HCT116 (cell line): ENCODE measurements around the gene DRAXIN. TPM values are rescaled to one million over a fixed set of nuclear protein-coding genes. Genes with fewer than 3 reads are reported as not detected.
A peak's percentile ranks its signal among the peaks of the same experiment; 100 is the strongest.

ENCODE experiments used
- ATAC-seq: fragments of 200-7000 bp; cut with Tn5 transposase; 2 replicates; pipeline ENCODE4 v1.9.1; 2020; ENCODE audit warnings: mild to moderate bottlenecking, moderate library complexity
- BruUV-seq: library from RNA; stranded (reverse); fragments of 400-500 nt; replicated peaks from 2 replicates; lab custom pipeline; 2021; lab: Mats Ljungman, UMichigan
- CTCF ChIA-PET: fragments of 300-600 bp; sonication (Branson Sonifier 250); formaldehyde crosslinking; loops from one replicate; lab custom pipeline; 2021; ENCODE audit warnings: antibody characterized with exemption; lab: Charles Lee
- POLR2A ChIA-PET: fragments of 300-600, 350-600 bp; sonication (Branson Sonifier 250); formaldehyde crosslinking; loops from one replicate; lab custom pipeline; 2021; ENCODE audit warnings: antibody characterized with exemption; lab: Charles Lee
- RAD21 ChIA-PET, 2 experiments: fragments of 300-600 bp; sonication (Branson Sonifier 250); formaldehyde crosslinking; loops; one replicate each; lab custom pipeline; 2023; ENCODE audit warnings: low total read pairs in 2 of 2; ENCODE audit not compliant: uncharacterized antibody in 2 of 2, unreplicated experiment in 2 of 2, low non-redundant PET in 1 of 2; lab: Charles Lee
- DNase-seq: peaks from one replicate; pipeline ENCODE4 v3.0.0-alpha.2; 2010; ENCODE audit warnings: low read depth, low spot score
- H2AFZ ChIP-seq: fragments of 200-600 bp; shearing (Covaris generic), sonication (generic); 2 replicates; pipeline ENCODE4 v1.6.1; 2017; ENCODE audit warnings: low read depth, mixed run types, mixed read lengths, antibody characterized with exemption, low read length; ENCODE audit not compliant: poor library complexity, severe bottlenecking
- H3K27ac ChIP-seq: 2 replicates; pipeline ENCODE4 v1.5.1; 2012; ENCODE audit warnings: low read depth, low read length
- H3K27me3 ChIP-seq: fragments of 200-600 bp; sonication (generic); 2 replicates; pipeline ENCODE4 v1.6.1; 2016; ENCODE audit warnings: mixed run types, low read length, mixed read lengths; ENCODE audit not compliant: insufficient read depth
- H3K36me3 ChIP-seq, 2 experiments: fragments of 200-500 bp in 1 of 2; fragments of 200-600 bp in 1 of 2; sonication (Bioruptor generic) in 1 of 2; sonication (generic) in 1 of 2; 2 replicates each; pipeline versions ENCODE4 v1.5.1 to v1.6.1; 2014 to 2016; ENCODE audit warnings: low read length in 2 of 2, inconsistent platforms in 1 of 2, mixed read lengths in 1 of 2, mixed run types in 1 of 2; ENCODE audit not compliant: insufficient read depth in 2 of 2, control insufficient read depth in 1 of 2
- H3K4me1 ChIP-seq, 2 experiments: fragments of 200-600 bp in 1 of 2; sonication (generic) in 1 of 2; 2 replicates each; pipeline versions ENCODE4 v1.5.1 to v1.6.1; 2012 to 2017; ENCODE audit warnings: low read length in 2 of 2, inconsistent platforms in 1 of 2, mild to moderate bottlenecking in 1 of 2, mixed read lengths in 1 of 2, mixed run types in 1 of 2, moderate library complexity in 1 of 2; ENCODE audit not compliant: insufficient read depth in 2 of 2, control insufficient read depth in 1 of 2
- H3K4me2 ChIP-seq: fragments of 200-600 bp; sonication (generic); 2 replicates; pipeline ENCODE4 v1.6.1; 2017; ENCODE audit warnings: mixed run types, low read length, mixed read lengths
- H3K4me3 ChIP-seq, 2 experiments: fragments of 200-600 bp in 1 of 2; sonication (generic) in 1 of 2; replicated peaks in 1 of 2; 2 replicates each; pipeline ENCODE4 v1.5.1; 2011 to 2016; ENCODE audit warnings: low read length in 2 of 2, control low read depth in 1 of 2, low read depth in 1 of 2, mild to moderate bottlenecking in 1 of 2, mixed read lengths in 1 of 2, mixed run types in 1 of 2
- H3K79me2 ChIP-seq: fragments of 200-600 bp; sonication (generic); 2 replicates; pipeline ENCODE4 v1.6.1; 2017; ENCODE audit warnings: mild to moderate bottlenecking, mixed run types, low read length, moderate library complexity, mixed read lengths; ENCODE audit not compliant: insufficient read depth
- H3K9ac ChIP-seq: fragments of 200-600 bp; sonication (generic); 2 replicates; pipeline ENCODE4 v1.6.1; 2016; ENCODE audit warnings: low read length, mixed read lengths
- H3K9me2 ChIP-seq: fragments of 200-600 bp; sonication (generic), shearing (Covaris generic); 2 replicates; pipeline ENCODE4 v1.6.1; 2017; ENCODE audit warnings: mixed run types, mild to moderate bottlenecking, moderate library complexity; ENCODE audit not compliant: insufficient read depth
- H3K9me3 ChIP-seq, 2 experiments: fragments of 200-500 bp in 1 of 2; fragments of 200-600 bp in 1 of 2; sonication (Bioruptor generic) in 1 of 2; sonication (generic) in 1 of 2; 2 replicates each; pipeline ENCODE4 v1.6.1; 2014 to 2017; ENCODE audit warnings: low read length in 2 of 2, mixed read lengths in 2 of 2, inconsistent platforms in 1 of 2, low read depth in 1 of 2, mild to moderate bottlenecking in 1 of 2, mixed run types in 1 of 2, moderate library complexity in 1 of 2; ENCODE audit not compliant: control insufficient read depth in 1 of 2, insufficient read depth in 1 of 2
- H4K20me1 ChIP-seq: fragments of 200-600 bp; sonication (generic), shearing (Covaris generic); 2 replicates; pipeline ENCODE4 v1.6.1; 2017; ENCODE audit warnings: mixed run types, mild to moderate bottlenecking, moderate library complexity; ENCODE audit not compliant: insufficient read depth
- CBX3 ChIP-seq: IDR thresholded peaks from 2 replicates; pipeline ENCODE4 v1.6.1; 2012; ENCODE audit warnings: low read depth
- CEBPB ChIP-seq: IDR thresholded peaks from 2 replicates; pipeline ENCODE4 v1.6.1; 2012; ENCODE audit warnings: low read depth
- CTCF ChIP-seq, 3 experiments: fragments of 200-600 bp in 1 of 3; sonication (generic) in 1 of 3; IDR thresholded peaks in 2 of 3; conservative IDR thresholded peaks in 1 of 3; 2 replicates each; pipeline ENCODE4 v1.5.1; 2012 to 2017; ENCODE audit warnings: low read depth in 2 of 3, low read length in 2 of 3, antibody characterized with exemption in 1 of 3, borderline replicate concordance in 1 of 3, control low read depth in 1 of 3, mild to moderate bottlenecking in 1 of 3, mixed read lengths in 1 of 3, mixed run types in 1 of 3, moderate library complexity in 1 of 3; ENCODE audit not compliant: insufficient read depth in 1 of 3
- EGR1 ChIP-seq: IDR thresholded peaks from 2 replicates; pipeline ENCODE4 v1.6.1; 2012; ENCODE audit warnings: low read depth
- EZH2 ChIP-seq: fragments of 200-600 bp; sonication (generic); IDR thresholded peaks from 2 replicates; pipeline ENCODE4 v1.6.1; 2017; ENCODE audit warnings: antibody characterized with exemption, mixed run types
- FOSL1 ChIP-seq: IDR thresholded peaks from 2 replicates; pipeline ENCODE4 v1.6.1; 2012; ENCODE audit warnings: low read depth
- JUND ChIP-seq: IDR thresholded peaks from 2 replicates; pipeline ENCODE4 v1.6.1; 2012
- POLR2A ChIP-seq: IDR thresholded peaks from 2 replicates; pipeline ENCODE4 v1.7.0; 2011; ENCODE audit warnings: borderline replicate concordance; ENCODE audit not compliant: insufficient read depth, insufficient read length; ENCODE audit errors: extremely low read depth
- POLR2AphosphoS5 ChIP-seq: IDR thresholded peaks from 2 replicates; pipeline ENCODE4 v1.6.1; 2011; ENCODE audit warnings: mild to moderate bottlenecking, low read depth, low read length, moderate library complexity
- RAD21 ChIP-seq: IDR thresholded peaks from 2 replicates; pipeline ENCODE4 v1.6.1; 2012; ENCODE audit warnings: low read depth, mild to moderate bottlenecking
- SIN3A ChIP-seq: IDR thresholded peaks from 2 replicates; pipeline ENCODE4 v1.6.1; 2012; ENCODE audit warnings: low read depth
- SP1 ChIP-seq: IDR thresholded peaks from 2 replicates; pipeline ENCODE4 v1.6.1; 2012; ENCODE audit warnings: low read depth
- ZBTB33 ChIP-seq: IDR thresholded peaks from 2 replicates; pipeline ENCODE4 v1.6.1; 2011; ENCODE audit warnings: mild to moderate bottlenecking, low read length, moderate library complexity; ENCODE audit not compliant: insufficient replicate concordance; ENCODE audit errors: extremely low read depth
- ZFX ChIP-seq: fragments of 450-650 bp; IDR thresholded peaks from 2 replicates; pipeline ENCODE4 v1.6.1; 2017
- intact Hi-C: fragments of 100-400 bp; cut with micrococcal nuclease; formaldehyde crosslinking; loops from 2 replicates; pipeline ENCODE4 v1.10.0; 2022
- total RNA-seq: library from RNA; stranded (reverse); gene quantifications from one replicate; pipeline ENCODE4 v1.2.1, GENCODE V29; 2021; ENCODE audit not compliant: unreplicated experiment
- TF ChIP-seq, protein P1 (sequence below): IDR thresholded peaks from 2 replicates; pipeline ENCODE4 v1.6.1; 2012
- TF ChIP-seq, protein P2 (sequence below): IDR thresholded peaks from 2 replicates; pipeline ENCODE4 v1.6.1; 2012
- TF ChIP-seq, protein P3 (sequence below): IDR thresholded peaks from 2 replicates; pipeline ENCODE4 v1.6.1; 2012; ENCODE audit warnings: low read depth

DRAXIN gene
- total RNA-seq, 1 experiment from 2014 or later = 0.47 TPM

DNA sequence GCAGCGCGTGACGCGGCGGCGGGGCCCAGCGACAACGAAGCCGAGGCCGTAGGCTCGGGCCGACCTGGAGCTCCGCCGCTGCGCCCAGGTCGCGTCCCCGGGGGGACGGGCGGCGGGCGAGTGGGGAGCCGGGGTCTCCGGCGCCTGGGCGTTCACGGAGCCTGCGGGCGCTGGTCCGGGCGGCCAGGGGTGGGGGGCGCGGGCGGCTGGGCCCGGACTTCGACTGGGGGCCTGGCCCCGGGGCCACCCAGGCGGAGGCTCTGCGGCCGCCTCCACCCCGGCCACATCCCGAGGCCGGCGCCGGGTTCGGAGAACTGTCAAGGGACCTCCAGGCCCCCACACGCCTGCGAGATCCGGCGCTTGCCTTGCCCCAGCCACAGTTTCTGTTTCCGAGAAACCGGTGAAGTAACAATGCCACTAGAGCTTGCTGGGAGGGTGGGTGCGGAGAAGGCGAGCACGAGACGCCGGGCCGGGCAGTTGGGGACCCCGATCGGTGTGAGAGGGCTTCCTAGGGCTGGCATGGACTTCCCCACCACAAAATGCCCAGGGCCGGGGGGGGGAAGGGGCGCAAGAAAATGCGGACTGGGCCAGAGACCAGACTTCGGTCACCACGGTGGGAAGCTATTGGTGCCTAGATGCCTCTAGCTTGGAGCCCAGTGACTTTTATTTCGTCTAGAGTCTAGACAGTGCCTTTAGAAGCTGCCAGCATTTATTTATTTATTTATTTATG, 27.0 kb upstream of the DRAXIN start (continued):
- TF ChIP-seq CBX3 (no peak; the same call in 1 of the 2 replicates), POLR2AphosphoS5 (peak; percentile 34; the same call in 1 of the 2 replicates)
- TF ChIP-seq, protein P1, sequence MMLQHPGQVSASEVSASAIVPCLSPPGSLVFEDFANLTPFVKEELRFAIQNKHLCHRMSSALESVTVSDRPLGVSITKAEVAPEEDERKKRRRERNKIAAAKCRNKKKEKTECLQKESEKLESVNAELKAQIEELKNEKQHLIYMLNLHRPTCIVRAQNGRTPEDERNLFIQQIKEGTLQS = no peak

GRCh38 chr1:11668516-11668915, 23.0 kb upstream of the DRAXIN start:
- ChIA-PET CTCF (no interaction called here), RAD21 (no interaction called here), POLR2A (no interaction called here)
- Histone ChIP-seq H3K9ac (no peak overlapping the region), H3K4me2 (no peak overlapping the region), H3K36me3 (peaks cover 6 to 7% of the 10 kb centered on the region in 2 experiments; a peak in 3 of 4 replicates), H4K20me1 (no peaks in the 10 kb centered on the region), H3K79me2 (0 out of 2 replicates have a peak, but pooled peaks cover 5% of the 10 kb centered on the region), H3K27ac (no peak overlapping the region), H3K4me1 (peaks cover 2 to 11% of the 10 kb centered on the region in 2 experiments), H3K9me2 (no peaks in the 10 kb centered on the region), H3K9me3 (no peaks in the 10 kb centered on the region), H2AFZ (no peak overlapping the region), H3K27me3 (no peaks in the 10 kb centered on the region), H3K4me3 (no peak overlapping the region)
- ATAC-seq = no peak
- DNase-seq = no peak
- TF ChIP-seq POLR2A (no peak), ZFX (no peak), RAD21 (no peak), FOSL1 (no peak), CEBPB (no peak), JUND (no peak), SP1 (no peak), CTCF (IDR thresholded peaks at IDR 0.05 in 2 of 3, conservative IDR thresholded peaks at IDR 0.05 in 1 of 3; ENCODE audit: borderline replicate concordance in 1 of 3, insufficient read depth in 1 of 3, low read depth in 2 of 3, low read length in 2 of 3) (no peak), POLR2AphosphoS5 (no peak), EZH2 (no peak), EGR1 (no peak), ZBTB33 (no peak), SIN3A (no peak)
- TF ChIP-seq, protein P2, sequence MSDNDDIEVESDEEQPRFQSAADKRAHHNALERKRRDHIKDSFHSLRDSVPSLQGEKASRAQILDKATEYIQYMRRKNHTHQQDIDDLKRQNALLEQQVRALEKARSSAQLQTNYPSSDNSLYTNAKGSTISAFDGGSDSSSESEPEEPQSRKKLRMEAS = no peak
- TF ChIP-seq, protein P1 = no peak
- TF ChIP-seq, protein P3, sequence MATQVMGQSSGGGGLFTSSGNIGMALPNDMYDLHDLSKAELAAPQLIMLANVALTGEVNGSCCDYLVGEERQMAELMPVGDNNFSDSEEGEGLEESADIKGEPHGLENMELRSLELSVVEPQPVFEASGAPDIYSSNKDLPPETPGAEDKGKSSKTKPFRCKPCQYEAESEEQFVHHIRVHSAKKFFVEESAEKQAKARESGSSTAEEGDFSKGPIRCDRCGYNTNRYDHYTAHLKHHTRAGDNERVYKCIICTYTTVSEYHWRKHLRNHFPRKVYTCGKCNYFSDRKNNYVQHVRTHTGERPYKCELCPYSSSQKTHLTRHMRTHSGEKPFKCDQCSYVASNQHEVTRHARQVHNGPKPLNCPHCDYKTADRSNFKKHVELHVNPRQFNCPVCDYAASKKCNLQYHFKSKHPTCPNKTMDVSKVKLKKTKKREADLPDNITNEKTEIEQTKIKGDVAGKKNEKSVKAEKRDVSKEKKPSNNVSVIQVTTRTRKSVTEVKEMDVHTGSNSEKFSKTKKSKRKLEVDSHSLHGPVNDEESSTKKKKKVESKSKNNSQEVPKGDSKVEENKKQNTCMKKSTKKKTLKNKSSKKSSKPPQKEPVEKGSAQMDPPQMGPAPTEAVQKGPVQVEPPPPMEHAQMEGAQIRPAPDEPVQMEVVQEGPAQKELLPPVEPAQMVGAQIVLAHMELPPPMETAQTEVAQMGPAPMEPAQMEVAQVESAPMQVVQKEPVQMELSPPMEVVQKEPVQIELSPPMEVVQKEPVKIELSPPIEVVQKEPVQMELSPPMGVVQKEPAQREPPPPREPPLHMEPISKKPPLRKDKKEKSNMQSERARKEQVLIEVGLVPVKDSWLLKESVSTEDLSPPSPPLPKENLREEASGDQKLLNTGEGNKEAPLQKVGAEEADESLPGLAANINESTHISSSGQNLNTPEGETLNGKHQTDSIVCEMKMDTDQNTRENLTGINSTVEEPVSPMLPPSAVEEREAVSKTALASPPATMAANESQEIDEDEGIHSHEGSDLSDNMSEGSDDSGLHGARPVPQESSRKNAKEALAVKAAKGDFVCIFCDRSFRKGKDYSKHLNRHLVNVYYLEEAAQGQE = no peak
- intact Hi-C loops = no loop called here
- no TSS peak for BruUV-seq
